Natural killer cell (primary cell): ENCODE measurements around the gene RASGRF1. TPM values are rescaled to one million over a fixed set of nuclear protein-coding genes. Genes with fewer than 3 reads are reported as not detected.

Experiments
- ATAC-seq, 3 donors: fragments of 150-1000 bp in 2 of 3; fragments of 200-7000 bp in 1 of 3; cut with Tn5 transposase; 1 replicate in 1 of 3; 2 replicates in 2 of 3; pipeline ENCODE4 v1.10.0; 2021; ENCODE audit warnings: mild to moderate bottlenecking in 2 of 3, moderate library complexity in 2 of 3
- DNase-seq, 2 donors: peaks; one replicate each; pipeline versions ENCODE4 v3.0.0 to v3.0.0-alpha.2; 2013 to 2021; ENCODE audit warnings: mixed read lengths in 1 of 2
- H3K27ac ChIP-seq: one replicate; pipeline ENCODE4 v1.5.1; 2013; ENCODE audit warnings: mild to moderate bottlenecking, low read length
- H3K27me3 ChIP-seq: one replicate; pipeline ENCODE4 v1.6.1; 2013; ENCODE audit warnings: low read length; ENCODE audit not compliant: control insufficient read depth, insufficient read depth
- H3K36me3 ChIP-seq: one replicate; pipeline ENCODE4 v1.6.1; 2013; ENCODE audit warnings: low read length; ENCODE audit not compliant: control insufficient read depth, insufficient read depth
- H3K4me1 ChIP-seq: one replicate; pipeline ENCODE4 v1.6.1; 2013; ENCODE audit warnings: low read length; ENCODE audit not compliant: control insufficient read depth, insufficient read depth
- H3K4me3 ChIP-seq: one replicate; pipeline ENCODE4 v1.5.1; 2013; ENCODE audit warnings: low read length
- H3K9me3 ChIP-seq: one replicate; pipeline ENCODE4 v1.6.1; 2013; ENCODE audit warnings: low read length; ENCODE audit not compliant: control insufficient read depth, insufficient read depth
- H3K27ac Mint-ChIP-seq, 2 donors: one replicate each; pipeline ENCODE4 v1.8.0; 2022; ENCODE audit warnings: mild to moderate bottlenecking in 2 of 2, mixed read lengths in 2 of 2, moderate library complexity in 1 of 2
- H3K27me3 Mint-ChIP-seq, 2 donors: one replicate each; pipeline ENCODE4 v1.8.0; 2022; ENCODE audit warnings: low read depth in 2 of 2, mixed read lengths in 2 of 2
- H3K36me3 Mint-ChIP-seq: one replicate; pipeline ENCODE4 v1.8.0; 2022; ENCODE audit warnings: mixed read lengths
- H3K4me1 Mint-ChIP-seq, 2 donors: one replicate each; pipeline ENCODE4 v1.8.0; 2022; ENCODE audit warnings: mixed read lengths in 2 of 2
- H3K4me3 Mint-ChIP-seq: one replicate; pipeline ENCODE4 v1.8.0; 2022; ENCODE audit warnings: mild to moderate bottlenecking, moderate library complexity, mixed read lengths
- H3K9me3 Mint-ChIP-seq, 2 donors: one replicate each; pipeline ENCODE4 v1.8.0; 2022; ENCODE audit warnings: mixed read lengths in 2 of 2
- CTCF ChIP-seq: fragments of 200-600 bp; IDR thresholded peaks from one replicate; pipeline ENCODE4 v1.8.0; 2022; ENCODE audit warnings: antibody characterized with exemption
- WGBS: methylation state at CpG from one replicate; pipeline ENCODE4 v1.1.7; 2013; ENCODE audit warnings: missing lambda C conversion rate; ENCODE audit not compliant: insufficient coverage; 5-methylcytosine and 5-hydroxymethylcytosine counted together
- intact Hi-C: fragments of 100-400 bp; cut with micrococcal nuclease; formaldehyde crosslinking; loops from one replicate; pipeline ENCODE4 v1.14.2; 2022
- total RNA-seq, 4 donors: library from RNA; stranded (reverse); fragments of 120-200 nt in 1 of 4; gene quantifications; one replicate each; pipeline versions ENCODE4 v1.2.3 to v1.2.4, GENCODE V29; 2013 to 2022

The RASGRF1 gene
- total RNA-seq, 3 donors from 2014 or later (not counting 1 experiment from before 2014, with no cell fraction given), result not detected

GRCh38 chr15:78999636-79000035, 90.9 kb downstream of the RASGRF1 start:
- H3K4me1 Mint-ChIP-seq, result no peaks in the 10 kb centered on the region
- Histone ChIP-seq H3K4me1 (peaks cover 10% of the 10 kb centered on the region), H3K27ac (no peak overlapping the region), H3K4me3 (no peak overlapping the region), H3K27me3 (no peaks in the 10 kb centered on the region), H3K9me3 (no peaks in the 10 kb centered on the region), H3K36me3 (no peaks in the 10 kb centered on the region)
- no peak overlapping the region for H3K27ac Mint-ChIP-seq
- no peak overlapping the region for H3K4me3 Mint-ChIP-seq
- no peaks in the 10 kb centered on the region for H3K27me3 Mint-ChIP-seq
- H3K36me3 Mint-ChIP-seq, result no peaks in the 10 kb centered on the region
- DNase-seq (no peak), ATAC-seq (no peak)
- intact Hi-C loops, result no loop called here
- no peak for TF ChIP-seq CTCF
- H3K9me3 Mint-ChIP-seq, result no peaks in the 10 kb centered on the region
- WGBS, result 96% methylated on average over 10 of the region's 11 CpGs

DNA sequence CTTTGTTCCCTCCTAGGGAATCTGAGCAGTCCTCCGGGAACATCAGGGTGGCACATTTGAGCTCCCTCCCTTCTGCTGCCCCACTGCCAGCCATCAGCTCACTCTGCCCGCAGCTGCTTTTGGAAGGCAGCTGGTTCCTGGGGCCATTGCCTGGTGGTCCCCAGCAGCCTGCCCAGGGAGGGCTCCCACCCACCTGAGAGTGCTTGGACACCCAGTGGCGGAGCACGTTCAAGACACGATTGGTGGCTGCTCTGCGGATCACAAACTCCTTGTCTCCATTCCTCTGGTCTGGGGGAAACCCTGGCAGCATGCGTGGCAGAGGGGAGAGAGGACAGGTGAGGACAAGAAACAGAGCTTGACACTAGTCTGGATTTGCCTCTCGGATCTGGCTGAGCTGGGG, 92.1 kb downstream of the RASGRF1 start:
- Mint-ChIP-seq H3K36me3 (no peaks in the 10 kb centered on the region), H3K27me3 (no peaks in the 10 kb centered on the region), H3K4me1 (no peaks in the 10 kb centered on the region), H3K9me3 (no peaks in the 10 kb centered on the region), H3K27ac (no peak overlapping the region), H3K4me3 (no peak overlapping the region)
- ATAC-seq (no peak), DNase-seq (no peak)
- Histone ChIP-seq H3K27me3 (no peaks in the 10 kb centered on the region), H3K4me3 (no peak overlapping the region), H3K4me1 (no peaks in the 10 kb centered on the region), H3K36me3 (no peaks in the 10 kb centered on the region), H3K9me3 (no peaks in the 10 kb centered on the region), H3K27ac (no peak overlapping the region)
- TF ChIP-seq CTCF, result no peak
- WGBS, result 92% methylated on average over 8 of the region's 8 CpGs
- intact Hi-C loops, result no loop called here

- Histone ChIP-seq H3K27me3 (no peaks in the 10 kb centered on the region), H3K27ac (no peak overlapping the region), H3K9me3 (no peaks in the 10 kb centered on the region), H3K4me3 (no peak overlapping the region), H3K4me1 (peaks cover 1% of the 10 kb centered on the region), H3K36me3 (no peaks in the 10 kb centered on the region)
- ATAC-seq (no peak), DNase-seq (no peak)
- Mint-ChIP-seq H3K36me3 (no peaks in the 10 kb centered on the region), H3K27me3 (peaks cover 0 to 2% of the 10 kb centered on the region in 2 donors), H3K9me3 (no peaks in the 10 kb centered on the region), H3K4me3 (no peak overlapping the region), H3K27ac (no peak overlapping the region), H3K4me1 (peaks cover 0 to 3% of the 10 kb centered on the region in 2 donors)
- WGBS, result 91% methylated on average over 8 of the region's 8 CpGs
- TF ChIP-seq CTCF, result no peak
- intact Hi-C loops, result no loop called here
Observed at GRCh38 chr15:78997981-78998499, 92.5 kb downstream of the RASGRF1 start.

GRCh38 chr15:78996894-78997275, 93.7 kb downstream of the RASGRF1 start:
- no peaks in the 10 kb centered on the region for H3K36me3 ChIP-seq
- DNase-seq (no peak), ATAC-seq (no peak)
- H3K4me1 Mint-ChIP-seq, result peaks cover 0 to 6% of the 10 kb centered on the region in 2 donors
- peaks cover 0 to 3% of the 10 kb centered on the region in 2 donors for H3K27me3 Mint-ChIP-seq
- H3K4me1 ChIP-seq, result peaks cover 9% of the 10 kb centered on the region
- H3K27me3 ChIP-seq, result no peaks in the 10 kb centered on the region
- no peak overlapping the region for H3K27ac ChIP-seq
- no peaks in the 10 kb centered on the region for H3K9me3 ChIP-seq
- no peaks in the 10 kb centered on the region for H3K36me3 Mint-ChIP-seq
- 91% methylated on average over 6 of the region's 6 CpGs for whole genome bisulfite sequencing
- H3K9me3 Mint-ChIP-seq, result no peaks in the 10 kb centered on the region
- H3K4me3 ChIP-seq, result no peak overlapping the region
- H3K4me3 Mint-ChIP-seq, result no peak overlapping the region
- intact Hi-C loops, result no loop called here
- H3K27ac Mint-ChIP-seq, result no peak overlapping the region
- no peak for TF ChIP-seq CTCF
